CD4-positive, alpha-beta T cell treated with Interferon gamma for 1 hour (primary cell): ENCODE results near the gene RBMX.
"Not testable (repeated sequence)": the region's sequence is repeated elsewhere in the genome, so short reads cannot be mapped to it uniquely, and the experiment has no call there.

Experiments
- DNase-seq: peaks from one replicate; pipeline ENCODE4 v3.0.0-alpha.2; 2020

RBMX gene

DNA sequence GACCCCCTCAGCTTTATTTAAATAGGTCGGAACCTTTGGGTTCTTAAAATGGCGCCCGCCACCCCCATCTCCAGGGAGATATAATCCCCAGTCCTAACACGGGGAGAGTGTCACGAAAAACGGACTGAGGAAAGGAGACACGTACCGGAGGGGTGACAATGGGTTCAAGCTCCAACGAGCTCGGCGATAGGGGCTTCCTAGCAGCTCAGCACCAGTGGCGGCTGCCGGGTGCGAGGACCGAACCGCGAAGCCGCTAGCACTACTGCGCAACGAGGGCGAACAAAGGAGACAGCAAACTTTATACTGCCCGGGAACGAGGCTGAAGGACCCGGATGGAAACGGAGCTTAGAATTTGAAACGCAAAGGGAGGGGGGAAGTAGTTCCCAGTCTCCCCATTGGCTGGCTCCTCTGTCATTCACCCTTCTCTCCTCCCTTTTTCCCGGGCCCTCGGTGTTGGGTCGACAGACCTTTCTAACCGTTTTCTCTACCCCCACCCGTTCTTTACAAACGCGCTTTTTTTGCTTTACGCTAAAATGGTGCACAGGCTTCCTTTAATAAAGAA, at the start of gene RBMX:
Gene RBMX (minus strand): TSS at position 274 of the 562 bp plus-strand sequence. CDS start 1,298 bp downstream, outside the sequence.
- peak; percentile 89 for DNase-seq

DNA sequence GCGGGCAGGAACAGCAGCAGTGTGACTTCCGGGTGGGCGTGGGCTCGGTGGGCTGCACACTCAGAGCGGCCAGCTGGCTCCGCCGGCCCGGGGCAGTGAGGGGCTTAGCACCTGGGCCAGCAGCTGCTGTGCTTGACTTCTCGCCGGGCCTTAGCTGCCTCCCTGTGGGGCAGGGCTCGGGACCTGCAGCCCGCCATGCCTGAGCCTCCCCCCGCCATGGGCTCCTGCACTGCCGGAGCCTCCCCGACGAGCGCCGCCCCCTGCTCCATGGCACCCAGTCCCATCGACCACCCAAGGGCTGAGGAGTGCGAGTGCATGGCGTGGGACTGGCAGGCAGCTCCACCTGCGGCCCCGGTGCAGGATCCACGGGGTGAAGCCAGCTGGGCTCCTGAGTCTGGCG, 40.9 kb upstream of the RBMX start:
- DNase-seq, result not testable (repeated sequence)

DNA sequence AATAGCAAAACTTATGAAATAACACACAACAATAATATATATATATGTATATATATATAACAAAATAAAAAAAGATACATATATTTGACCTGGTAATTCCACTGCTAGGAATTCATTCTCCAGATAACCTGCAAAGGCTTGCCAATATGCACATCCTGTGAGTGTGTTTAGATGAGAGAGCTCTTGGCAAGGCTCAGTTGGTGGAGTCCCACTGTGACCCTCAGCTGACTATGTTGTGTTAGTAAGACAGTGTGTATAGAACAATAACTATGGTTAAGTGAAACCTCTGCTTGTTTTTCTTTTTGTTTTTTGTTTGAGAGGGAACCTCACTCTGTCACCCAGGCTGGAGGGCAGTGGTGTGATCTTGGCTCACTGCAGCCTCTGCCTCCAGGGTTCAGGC, 39.5 kb upstream of the RBMX start:
- no peak for DNase-seq

DNA sequence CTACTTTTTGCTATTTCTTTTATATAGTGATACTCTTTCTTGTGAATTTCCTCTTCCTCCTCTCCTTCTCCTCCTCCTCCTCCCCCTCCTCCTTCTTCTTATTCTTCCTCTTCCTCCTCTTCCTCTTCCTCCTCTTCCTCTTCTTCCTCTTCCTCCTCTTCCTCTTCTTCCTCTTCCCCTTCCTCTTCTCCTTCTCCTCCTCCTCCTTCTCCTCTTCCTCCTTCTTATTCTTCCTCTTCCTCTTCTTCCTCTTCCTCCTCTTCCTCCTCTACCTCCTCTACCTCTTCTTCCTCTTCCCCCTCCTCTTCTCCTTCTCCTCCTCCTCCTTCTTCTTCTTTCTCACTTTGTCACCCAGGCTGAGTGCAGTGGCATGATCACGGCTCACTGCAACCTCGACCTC, 36.3 kb upstream of the RBMX start:
- DNase-seq, result no peak

DNA sequence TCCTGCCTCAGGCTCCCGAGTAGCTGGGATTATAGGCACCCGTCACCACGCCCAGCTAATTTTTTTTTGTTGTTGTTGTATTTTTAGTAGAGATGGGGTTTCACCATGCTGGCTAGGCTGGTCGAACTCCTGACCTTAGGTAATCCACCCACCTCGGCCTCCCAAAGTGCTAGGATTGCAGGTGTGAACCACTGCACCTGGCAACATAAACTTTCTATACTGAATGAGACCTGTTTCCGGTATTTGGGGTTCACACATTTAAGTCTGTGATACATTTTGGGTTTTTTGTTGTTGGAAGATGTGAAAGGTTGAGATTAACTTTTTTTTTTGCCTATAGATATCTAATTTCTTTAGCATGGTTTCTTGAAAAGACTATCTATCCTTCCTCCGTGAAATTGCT, 31.1 kb upstream of the RBMX start:
- DNase-seq, result not testable (repeated sequence)

DNA sequence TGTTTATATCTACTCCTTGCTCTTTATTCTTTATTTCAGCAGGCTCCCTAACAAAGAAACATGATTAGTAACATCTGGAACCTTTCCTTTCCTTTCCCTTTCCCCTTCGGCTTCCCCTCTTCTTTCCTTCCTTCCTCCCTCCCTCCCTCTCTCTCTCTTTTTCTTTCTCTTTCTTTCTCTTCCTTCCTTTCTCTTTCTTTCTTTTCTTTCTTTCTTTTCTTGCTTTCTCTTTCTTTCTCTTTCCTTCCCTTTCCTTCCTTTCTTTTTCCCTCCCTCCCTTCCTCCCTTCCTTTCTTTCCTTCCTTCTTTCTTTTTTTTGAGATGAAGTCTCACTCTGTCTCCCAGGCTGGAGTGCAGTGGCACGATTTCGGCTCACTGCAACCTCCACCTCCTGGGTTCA, 30.7 kb upstream of the RBMX start:
- no peak for DNase-seq

DNA sequence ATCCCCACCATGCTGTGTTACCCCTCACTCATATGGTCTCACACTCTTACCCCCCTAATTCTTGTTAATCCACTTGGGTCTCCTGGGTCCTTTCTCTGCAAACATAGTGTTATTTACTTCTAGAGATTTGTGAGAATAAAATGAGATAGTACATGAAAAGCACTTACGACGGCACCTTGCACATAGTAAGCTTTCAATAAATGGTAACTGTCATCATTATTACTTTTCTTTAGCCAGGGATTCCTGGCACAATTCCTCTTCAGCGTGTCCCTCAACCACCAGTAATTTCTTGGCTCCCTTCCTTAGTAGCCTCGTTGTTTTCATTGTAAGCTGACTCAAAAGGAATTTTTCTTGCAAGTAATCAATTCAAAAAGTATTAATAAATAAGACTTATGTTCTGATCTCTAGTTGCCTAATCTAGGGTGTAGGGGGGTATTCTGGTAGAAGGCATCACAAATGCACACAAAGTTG, 30.1 kb upstream of the RBMX start:
- no peak for DNase-seq

DNA sequence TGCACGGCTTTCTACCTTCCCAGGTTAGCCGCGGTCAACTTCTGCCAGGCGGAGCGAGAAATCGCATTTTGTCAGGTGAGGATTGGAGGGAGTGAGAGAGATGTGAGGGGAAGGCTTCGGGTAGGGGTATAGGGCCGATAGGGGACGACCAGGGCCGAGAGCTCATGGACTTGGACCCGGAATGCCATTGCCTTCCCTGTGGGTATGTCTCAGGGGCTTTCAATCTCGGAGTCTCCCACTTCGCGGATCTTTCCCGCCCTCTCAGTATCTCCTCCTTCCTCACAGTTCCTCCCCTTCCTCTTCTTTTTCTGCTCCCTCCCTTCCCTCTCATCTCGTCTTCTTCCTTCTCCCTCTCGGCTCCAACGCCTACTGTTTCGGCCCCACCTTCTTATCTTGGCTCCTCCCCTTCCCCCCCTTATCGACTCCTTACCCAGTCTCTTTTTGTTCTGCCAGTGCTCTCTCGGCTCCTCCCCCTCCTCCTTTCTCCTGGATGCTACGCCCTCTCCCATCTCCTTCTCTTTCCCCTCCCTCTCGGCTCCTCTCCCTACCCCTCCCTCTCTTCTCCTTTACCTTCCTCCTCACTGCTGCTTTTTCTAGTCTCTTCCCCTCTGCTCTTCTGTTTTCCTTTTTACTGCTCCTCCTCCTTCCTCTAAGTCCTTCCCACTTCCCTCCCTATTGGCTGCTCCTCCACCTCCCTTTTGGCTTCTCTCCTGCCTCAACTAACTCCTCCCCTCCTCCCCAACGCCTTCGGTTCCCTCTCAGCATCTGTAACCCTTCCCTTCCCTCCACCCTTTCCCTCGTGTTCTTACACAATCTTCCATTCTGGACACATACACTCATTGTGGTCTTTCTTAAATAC, 29.4 kb upstream of the RBMX start:
- peak; percentile 55 for DNase-seq

DNA sequence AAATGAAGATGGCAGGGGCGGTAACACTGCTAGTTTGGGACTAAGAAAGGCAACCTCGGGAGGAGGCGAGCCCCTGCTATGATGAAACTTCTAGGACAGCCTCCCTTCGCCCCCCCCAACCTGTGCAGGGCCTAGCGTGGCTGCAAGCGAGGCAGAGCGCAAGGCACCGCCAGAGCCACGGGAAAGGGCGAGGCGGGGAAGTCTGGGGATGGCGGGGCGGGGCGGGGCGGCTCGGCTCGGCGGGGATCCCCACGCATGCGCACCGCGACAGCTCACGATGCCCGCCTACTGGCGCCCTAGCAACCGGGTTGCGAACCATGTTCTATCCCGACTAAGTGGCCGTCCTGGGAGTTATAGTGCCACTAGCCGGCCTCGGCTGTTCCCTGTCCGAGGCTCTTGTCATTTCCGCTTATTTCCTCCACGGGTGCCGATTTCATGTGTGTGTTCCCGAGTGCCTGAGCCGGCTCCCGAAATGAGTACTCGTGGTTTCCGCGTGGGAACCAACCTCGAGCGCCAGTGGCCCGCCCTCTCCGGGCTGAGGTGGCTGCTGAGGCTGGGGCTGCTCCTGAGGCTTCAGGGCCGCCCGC, 28.7 kb upstream of the RBMX start:
- DNase-seq, result peak; percentile 74

DNA sequence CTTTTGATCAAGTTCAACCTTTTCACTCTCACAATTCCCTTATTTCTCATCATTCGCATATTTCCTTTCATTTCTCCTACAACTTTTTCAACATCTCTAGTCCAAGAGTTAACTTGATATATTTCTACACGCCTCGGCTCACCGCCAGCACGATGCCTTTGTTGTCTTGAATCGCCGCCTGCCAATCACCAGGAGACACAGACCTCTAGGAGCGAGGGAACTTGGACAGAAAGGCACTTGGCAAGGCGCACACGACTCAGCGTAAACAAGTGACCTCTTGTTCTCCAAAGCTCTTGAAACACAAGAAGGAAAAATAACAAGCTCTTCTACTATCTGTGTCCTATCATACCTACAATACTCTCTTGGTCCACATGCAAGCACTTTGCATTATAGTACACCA, 27.1 kb upstream of the RBMX start:
- no peak for DNase-seq

DNA sequence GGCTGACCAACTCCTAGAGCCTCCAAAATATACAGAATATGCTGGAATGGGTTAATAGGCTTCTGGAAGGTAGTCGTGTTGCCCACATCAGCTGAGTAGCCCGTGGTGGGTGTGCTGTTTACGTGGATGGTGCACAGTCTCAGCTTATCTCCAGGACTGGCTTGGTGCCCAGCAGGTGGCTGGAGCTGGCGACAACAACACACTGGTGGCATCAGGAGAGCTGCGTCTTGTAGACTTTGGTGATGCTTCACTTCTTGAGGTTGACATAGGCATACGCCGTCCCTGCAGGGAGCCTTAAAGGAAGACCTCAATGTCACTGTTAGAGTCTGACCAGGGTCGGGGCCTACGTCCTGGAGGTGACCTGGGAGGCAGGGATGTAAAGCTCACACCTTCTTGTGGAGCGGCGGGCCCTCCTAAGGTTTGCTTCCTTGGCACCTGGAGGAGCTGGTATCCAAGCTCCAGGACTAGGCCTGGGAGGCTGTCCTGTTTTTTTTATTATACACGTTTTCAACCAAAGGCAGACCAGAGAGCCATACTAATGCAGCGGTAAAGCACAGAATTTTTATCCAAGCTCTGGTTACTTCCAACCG, 26.5 kb upstream of the RBMX start:
- no peak for DNase-seq

DNA sequence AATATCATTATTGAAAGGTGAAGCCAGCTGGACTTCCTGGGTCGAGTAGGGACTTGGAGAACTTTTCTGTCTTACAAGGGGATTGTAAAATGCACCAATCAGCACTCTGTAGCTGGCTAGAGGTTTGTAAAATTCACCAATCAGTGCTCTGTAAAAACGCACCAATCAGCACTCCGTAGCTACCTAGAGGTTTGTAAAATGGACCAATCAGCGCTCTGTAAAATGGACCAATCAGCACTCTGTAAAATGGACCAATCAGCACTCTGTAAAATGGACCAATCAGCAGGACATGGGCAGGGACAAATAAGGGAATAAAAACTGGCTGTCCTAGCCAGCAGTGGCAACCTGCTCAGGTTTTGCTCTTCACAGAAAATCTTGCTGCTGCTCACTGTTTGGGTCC, 23.5 kb upstream of the RBMX start:
- DNase-seq, result not testable (repeated sequence)

DNA sequence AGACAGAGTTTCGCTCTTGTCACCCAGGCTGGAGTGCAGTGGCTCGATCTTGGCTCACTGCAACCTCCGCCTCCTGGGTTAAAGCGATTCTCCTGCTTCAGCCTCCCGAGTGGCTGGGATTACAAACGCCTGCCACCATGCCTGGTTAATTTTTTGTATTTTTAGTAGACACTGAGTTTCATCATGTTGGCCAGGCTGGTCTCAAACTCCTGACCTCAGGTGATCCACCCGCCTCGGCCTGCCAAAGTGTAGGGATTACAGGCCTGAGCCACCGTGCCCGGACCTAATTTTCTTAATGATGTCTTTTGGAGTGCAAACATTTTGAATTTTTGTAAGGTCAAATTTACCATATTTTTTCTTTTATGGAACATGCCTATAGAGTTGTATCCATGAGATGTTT, 19.5 kb upstream of the RBMX start:
- DNase-seq, result not testable (repeated sequence)

DNA sequence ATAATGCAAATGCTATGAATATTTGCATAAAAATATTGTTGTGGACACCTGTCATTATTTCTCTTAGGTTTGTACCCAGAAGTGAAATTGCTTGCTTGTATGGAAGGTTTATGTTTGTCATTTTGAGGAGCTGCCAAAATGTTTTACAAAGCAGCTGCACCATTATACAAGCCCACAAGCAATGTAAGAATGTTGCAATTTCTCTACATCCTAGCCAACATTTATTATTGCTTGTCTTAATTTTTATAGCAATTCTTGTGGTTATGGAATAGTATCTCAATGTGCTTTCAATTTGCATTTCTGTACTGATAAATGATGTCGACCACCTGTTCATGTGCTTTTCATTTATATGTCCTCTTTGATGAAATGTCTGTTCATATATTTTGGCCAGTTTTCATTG, 18.7 kb upstream of the RBMX start:
- no peak for DNase-seq

DNA sequence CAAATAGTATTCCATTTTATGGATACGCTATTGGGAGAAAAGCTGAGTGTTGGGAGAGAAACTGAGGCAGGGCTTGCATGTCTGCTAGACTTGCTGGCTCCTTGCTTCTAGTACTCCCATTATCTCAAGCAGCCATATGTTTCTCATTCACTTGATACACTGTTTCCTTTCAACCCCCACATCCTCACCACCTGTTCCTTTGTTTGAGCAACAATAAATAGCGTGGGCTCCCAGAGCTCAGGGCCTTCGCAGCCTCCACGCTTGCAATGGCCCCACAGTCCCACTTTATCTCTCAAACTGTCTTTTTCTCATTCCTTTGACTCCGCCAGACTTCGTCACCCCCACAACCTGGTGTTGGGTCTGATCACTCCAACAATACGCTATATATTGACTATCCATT, 18.2 kb upstream of the RBMX start:
- not testable (repeated sequence) for DNase-seq

DNA sequence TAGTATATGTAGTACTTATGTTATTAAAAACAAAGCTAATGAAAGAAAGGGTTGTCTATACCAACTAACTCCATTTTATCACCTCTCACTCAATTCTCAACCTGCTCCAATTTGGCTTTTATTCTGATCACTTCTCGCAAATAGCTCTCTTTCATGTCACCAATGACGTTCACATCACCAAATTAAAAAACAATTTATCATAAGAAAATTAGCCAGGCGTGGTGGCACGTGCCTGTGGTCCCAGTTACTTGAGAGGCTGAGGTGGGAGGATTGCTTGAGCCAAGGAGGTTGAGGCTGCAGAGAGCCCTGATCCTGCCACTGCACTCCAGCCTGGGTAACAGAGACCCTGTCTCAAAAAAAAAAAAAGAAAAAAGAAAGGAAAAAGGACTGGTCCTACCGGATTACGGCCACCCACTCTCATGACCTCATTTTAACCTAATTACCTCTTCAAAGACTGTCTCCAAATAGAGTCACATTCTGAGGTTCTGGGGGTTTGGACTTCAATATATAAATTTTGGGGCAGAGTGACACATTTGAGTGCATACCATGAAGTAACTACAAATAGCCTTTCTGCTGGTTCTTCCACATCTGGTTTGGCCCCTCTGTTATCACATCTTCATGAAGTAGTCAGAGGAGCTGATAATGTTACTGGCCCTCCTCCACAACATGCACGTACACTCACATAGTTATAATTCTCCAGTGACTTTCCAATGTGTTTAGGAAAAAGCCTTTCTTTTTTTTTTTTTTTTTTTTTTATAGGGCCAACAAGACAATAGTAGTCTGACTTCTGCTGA, 15.8 kb upstream of the RBMX start:
- DNase-seq, result no peak

DNA sequence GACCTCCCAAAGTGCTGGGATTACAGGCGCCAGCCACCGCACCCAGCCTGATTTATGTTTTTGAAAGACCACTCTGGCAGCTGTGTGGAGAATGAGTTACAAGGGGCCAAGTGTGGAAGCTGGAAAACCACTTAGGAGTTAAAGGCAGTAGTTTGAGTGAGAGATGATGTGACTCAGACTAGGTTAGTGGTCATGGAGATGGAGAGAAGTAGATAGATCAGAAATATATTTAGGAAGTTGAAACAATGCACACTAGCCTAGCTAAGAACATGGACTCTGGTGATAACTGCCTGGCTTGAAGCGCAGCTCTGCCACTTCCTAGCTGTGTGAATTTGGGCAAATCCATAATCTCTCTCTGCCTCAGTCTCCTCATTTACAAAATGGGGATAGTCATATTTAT, 11.9 kb upstream of the RBMX start:
- DNase-seq, result no peak

DNA sequence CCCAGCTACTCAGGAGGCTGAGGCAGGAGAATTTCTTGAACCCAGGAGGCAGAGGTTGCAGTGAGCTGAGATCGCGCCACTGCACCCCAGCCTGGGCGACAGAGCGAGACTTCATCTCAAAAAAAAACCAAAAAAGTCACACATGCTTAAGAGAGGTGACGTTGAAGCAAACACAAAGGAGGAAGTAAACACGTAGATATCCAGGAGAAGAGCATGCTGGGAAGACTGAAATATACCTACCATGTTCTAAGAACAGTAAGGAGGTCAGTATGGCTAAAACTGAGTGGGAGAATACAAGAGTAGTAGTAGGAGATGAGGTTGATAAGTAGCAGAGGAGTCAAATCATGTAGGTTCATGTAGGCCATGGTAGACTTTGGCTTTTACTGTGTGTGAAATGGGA, 10.1 kb upstream of the RBMX start:
- not testable (repeated sequence) for DNase-seq

DNA sequence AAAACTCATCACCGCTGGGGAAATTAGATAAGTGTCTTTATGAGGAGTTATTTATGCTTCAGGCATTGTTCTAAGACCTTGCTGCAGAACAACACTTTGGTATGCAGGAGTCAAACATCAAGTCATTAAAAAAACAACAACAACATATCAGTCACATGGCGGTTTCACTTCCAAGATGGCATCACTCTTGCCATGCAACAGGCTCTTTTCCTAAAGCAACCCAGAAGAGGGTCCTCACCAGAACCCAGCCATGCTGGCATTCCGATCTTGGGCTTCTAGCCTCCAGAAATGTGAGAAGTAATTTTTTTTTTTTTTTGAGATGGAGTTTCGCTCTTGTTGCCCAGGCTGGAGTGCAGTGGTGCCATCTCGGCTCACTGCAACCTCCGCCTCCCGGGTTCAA, 8.7 kb upstream of the RBMX start:
- DNase-seq, result no peak

DNA sequence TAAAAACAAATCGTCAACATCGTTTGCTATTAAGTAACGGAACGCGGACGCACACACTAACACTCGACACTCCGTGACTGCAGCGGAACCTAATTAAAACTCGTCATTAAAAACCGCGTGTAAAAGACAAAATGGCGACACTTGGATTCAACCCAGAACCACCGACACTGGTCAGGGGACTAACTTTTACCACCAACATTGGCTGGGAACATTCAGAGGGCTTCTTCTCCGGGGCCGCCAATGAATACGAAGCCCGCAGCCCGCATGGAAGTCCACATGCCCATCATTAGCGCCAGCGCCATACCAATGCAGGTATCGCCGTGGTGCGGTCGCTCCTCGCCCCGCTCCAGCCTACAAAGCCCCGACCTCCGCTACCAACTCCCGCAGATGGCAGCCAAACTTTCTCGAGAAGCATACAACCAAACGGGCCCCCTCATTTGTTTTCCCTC, 498 bp downstream of the RBMX start:
- peak; percentile 35 for DNase-seq

DNA sequence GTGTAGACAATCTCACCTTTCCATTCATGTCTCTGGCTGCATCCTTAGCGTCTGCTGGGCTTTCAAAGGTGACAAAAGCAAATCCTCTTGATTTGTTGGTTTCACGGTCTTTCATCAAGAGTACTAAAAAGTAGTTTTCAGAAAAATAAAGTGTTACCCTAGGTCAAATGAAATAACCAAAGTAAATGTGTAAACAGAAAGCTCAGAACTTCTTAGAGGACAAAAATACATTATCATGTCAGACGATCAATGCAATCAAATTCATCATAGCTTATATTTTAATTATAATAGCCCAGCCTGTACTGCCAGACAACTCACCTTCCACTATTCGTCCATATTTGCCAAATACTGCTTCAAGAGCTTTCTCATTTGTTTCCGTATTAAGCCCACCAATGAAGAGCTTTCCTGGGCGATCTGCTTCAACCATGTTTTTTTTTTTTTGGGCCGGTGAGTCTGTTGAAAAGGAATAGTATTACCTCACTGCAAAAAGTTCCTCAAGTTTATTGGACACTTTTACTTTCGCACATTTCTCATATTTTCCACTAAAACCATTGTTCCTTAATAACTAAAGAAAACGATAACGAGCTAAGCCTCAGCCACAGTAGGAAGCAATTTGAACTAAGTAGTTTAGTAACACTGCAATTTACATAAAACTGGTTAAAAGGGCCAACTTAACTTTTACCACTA, 1.4 kb downstream of the RBMX start:
- DNase-seq, result no peak

DNA sequence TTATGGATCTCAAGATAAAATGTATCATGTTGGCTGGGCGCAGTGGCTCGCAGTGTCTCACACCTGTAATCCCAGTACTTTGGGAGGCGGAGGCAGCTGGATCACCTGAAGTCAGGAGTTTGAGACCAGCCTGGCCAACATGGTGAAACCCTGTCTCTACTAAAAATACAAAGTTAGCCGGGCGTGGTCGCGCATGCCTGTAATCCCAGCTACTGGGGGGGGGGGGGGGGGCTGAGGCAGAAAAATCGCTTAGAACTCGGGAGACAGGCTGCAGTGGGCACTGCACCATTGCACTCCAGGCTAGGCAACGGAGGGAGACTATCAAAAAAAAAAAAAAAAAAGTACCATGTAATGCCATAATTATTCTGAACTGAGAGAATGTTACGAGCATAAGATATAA, 2.1 kb downstream of the RBMX start:
- no peak for DNase-seq
